Left ventricle myocardium inferior (tissue), 1 donor: ENCODE results near the gene MTNR1B. TPM values are rescaled to one million over a fixed set of nuclear protein-coding genes. Genes with fewer than 3 reads are reported as not detected.

Experiments
- DNase-seq: peaks from one replicate; pipeline ENCODE4 v3.0.0-alpha.2; 2020
- H3K27ac ChIP-seq: fragments of 200-600 bp; replicated peaks from 2 replicates; pipeline ENCODE4 v1.8.0; 2021
- H3K27me3 ChIP-seq: fragments of 200-600 bp; 2 replicates; pipeline ENCODE4 v1.8.0; 2021; ENCODE audit warnings: low read depth
- H3K36me3 ChIP-seq: fragments of 200-600 bp; 2 replicates; pipeline ENCODE4 v1.8.0; 2021
- H3K4me1 ChIP-seq: fragments of 200-600 bp; 2 replicates; pipeline ENCODE4 v1.8.0; 2021
- H3K4me3 ChIP-seq: fragments of 200-600 bp; 2 replicates; pipeline ENCODE4 v1.8.0; 2021; ENCODE audit warnings: mild to moderate bottlenecking, moderate library complexity
- H3K9me3 ChIP-seq: fragments of 200-600 bp; replicated peaks from 2 replicates; pipeline ENCODE4 v1.8.0; 2021
- intact Hi-C: fragments of 100-400 bp; cut with micrococcal nuclease; formaldehyde crosslinking; loops from one replicate; pipeline ENCODE4 v1.11.0; 2022
- total RNA-seq: library from RNA; stranded (reverse); fragmentation: NEBNext Ultra II Directional; extraction: Animal tissue kit (Norgen Biotek cat#: 25700); gene quantifications from one replicate; pipeline ENCODE4 v1.2.1, GENCODE V29; 2021
- TF ChIP-seq, protein P1 (sequence below): fragments of 200-600 bp; IDR thresholded peaks from 2 replicates; pipeline ENCODE4 v1.8.0; 2021; ENCODE audit warnings: antibody characterized with exemption, mild to moderate bottlenecking, borderline replicate concordance
- donor health status: DM: no; HTN: yes; CAD: no; lungs with severe emphysema.

The MTNR1B gene
- total RNA-seq, 1 donor from 2014 or later = not detected

DNA sequence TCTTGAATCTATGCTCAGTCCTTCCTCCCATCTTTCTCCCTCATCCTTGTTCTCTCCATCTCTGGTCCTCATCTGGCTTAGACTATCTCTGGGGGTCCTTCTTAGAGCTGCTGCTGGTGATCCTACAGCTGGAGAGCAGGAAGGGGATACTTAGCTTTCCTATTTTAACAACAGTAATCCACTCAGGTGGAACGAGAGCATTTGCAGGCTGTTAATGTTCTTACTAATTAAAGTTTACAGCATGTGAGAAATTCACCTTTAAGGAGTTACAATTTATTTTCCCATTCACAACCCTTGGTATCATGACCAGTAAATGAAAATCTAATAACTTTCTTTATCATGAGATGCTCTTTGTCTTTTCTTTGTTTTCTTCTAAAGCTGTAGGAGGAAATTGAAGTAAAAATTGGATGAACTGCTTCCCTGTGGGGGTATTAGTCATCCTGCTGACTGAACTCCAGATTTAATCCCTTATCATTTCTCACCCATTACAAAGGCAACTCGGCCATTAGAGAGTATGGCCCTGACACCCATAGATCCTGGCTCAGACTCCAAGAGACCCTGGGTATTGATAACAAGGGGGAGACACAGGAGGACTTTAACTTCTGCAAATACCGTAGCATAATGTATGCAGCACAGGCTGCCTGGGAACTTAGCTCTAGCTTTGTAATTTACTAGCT, 37.6 kb upstream of the MTNR1B start:
- TF ChIP-seq, protein P1, sequence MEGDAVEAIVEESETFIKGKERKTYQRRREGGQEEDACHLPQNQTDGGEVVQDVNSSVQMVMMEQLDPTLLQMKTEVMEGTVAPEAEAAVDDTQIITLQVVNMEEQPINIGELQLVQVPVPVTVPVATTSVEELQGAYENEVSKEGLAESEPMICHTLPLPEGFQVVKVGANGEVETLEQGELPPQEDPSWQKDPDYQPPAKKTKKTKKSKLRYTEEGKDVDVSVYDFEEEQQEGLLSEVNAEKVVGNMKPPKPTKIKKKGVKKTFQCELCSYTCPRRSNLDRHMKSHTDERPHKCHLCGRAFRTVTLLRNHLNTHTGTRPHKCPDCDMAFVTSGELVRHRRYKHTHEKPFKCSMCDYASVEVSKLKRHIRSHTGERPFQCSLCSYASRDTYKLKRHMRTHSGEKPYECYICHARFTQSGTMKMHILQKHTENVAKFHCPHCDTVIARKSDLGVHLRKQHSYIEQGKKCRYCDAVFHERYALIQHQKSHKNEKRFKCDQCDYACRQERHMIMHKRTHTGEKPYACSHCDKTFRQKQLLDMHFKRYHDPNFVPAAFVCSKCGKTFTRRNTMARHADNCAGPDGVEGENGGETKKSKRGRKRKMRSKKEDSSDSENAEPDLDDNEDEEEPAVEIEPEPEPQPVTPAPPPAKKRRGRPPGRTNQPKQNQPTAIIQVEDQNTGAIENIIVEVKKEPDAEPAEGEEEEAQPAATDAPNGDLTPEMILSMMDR = no peak

DNA sequence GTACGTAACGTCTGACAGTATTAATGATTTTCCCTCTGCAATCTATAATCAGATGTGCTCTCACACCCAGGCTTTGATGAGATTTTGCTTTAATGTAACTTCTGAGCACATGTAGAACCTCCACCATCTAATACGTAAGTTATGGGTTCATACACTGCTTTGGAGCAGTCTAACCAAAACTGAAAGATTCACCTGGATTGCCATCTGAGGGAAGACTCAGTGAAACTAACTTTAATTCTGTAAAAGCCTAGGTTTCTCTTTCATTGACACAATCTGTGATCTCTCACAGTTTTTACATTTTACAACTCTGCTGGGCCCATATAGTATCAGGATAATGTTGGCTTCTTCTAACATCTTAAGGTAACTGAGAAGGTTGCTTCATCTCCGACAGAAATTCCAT, 30.1 kb upstream of the MTNR1B start:
- intact Hi-C loops = no loop called here
- Histone ChIP-seq H3K4me1 (no peaks in the 10 kb centered on the region), H3K36me3 (no peaks in the 10 kb centered on the region), H3K9me3 (peaks cover 3% of the 10 kb centered on the region), H3K27ac (no peak overlapping the region), H3K4me3 (no peak overlapping the region), H3K27me3 (peaks cover 16% of the 10 kb centered on the region)
- DNase-seq = no peak
- TF ChIP-seq, protein P1 = no peak

More for the DNA sequence above, 37.6 kb upstream of the MTNR1B start:
- no peak for DNase-seq
- Histone ChIP-seq H3K9me3 (no peaks in the 10 kb centered on the region), H3K36me3 (no peaks in the 10 kb centered on the region), H3K4me3 (no peak overlapping the region), H3K4me1 (no peaks in the 10 kb centered on the region), H3K27me3 (peaks cover 7% of the 10 kb centered on the region), H3K27ac (no peak overlapping the region)
- intact Hi-C loops = no loop called here

DNA sequence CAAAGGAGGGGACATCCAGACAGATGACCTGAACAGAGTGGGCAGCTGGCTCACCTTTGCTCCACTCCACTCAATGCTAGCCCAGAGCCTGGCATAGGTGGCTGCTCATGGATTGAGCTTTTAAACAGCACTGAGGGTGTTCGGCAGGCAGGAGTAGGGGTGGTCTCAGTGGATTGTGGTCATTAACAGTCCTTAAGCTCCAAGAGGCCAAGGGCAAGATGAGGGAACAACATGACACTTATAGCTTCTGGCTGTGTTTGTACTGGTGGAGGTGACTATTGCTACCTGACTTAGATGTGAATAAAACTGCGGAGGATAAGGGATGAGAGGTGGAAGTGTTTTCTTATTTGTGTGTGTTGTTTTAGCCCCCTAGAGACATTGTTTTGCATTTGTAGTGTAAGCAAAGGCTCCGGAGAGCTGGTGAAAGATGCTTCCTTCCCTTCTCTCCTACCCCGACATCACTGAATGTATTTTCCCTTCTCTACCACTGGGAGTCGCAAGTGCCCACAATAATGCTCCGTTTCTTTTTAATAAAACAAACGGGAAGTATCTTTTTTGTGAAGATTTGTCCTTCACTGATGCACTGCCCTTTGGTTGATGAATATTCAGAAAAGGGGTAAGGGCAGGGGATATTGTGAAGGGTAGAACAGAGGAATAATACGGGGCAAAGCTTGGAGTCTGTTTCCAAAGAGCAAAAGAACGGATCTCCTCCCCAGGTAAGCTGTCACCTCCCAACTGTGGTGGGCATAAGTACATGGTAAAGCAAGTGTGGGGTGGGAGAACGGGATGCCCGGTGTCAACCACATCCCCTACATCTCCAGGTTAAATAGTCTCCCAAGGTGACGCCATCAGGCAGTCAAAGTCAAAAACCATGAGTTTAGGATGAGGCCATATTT, 27.5 kb upstream of the MTNR1B start:
- no peaks in the 10 kb centered on the region for H3K4me1 ChIP-seq
- H3K4me3 ChIP-seq = no peak overlapping the region
- TF ChIP-seq, protein P1 = peak; percentile 61
- H3K27ac ChIP-seq = no peak overlapping the region
- peaks cover 9% of the 10 kb centered on the region for H3K9me3 ChIP-seq
- no peak for DNase-seq
- intact Hi-C loops = loop anchor here (10.0 kb wide), 1 partner anchor 273 kb away; no protein-coding TSS in a partner anchor
- H3K27me3 ChIP-seq = peaks cover 16% of the 10 kb centered on the region
- H3K36me3 ChIP-seq = no peaks in the 10 kb centered on the region

DNA sequence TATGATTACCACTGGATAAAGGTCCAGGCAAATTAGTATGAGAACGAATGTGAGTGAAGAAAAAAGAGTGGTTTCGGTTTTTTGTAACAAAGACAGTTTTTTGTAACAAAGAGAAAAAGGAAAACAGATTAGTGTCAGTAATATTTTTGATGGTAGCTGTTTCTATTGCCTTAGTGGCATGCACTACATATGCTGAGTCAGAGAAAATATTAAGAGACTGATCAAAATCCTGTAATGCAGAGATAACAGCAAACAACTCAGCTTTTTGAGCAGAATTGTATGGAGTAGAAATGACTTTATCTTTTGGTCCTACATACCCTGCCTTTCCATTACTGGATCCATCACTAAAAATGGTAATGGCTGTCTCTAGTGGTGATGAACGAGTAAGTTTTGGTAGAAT, 22.7 kb upstream of the MTNR1B start:
- Histone ChIP-seq H3K4me3 (no peak overlapping the region), H3K36me3 (no peaks in the 10 kb centered on the region), H3K27me3 (peaks cover 24% of the 10 kb centered on the region), H3K4me1 (no peaks in the 10 kb centered on the region), H3K27ac (no peak overlapping the region), H3K9me3 (peaks cover 27% of the 10 kb centered on the region)
- intact Hi-C loops = loop anchor here (10.0 kb wide), 1 partner anchor 268 kb away; no protein-coding TSS in a partner anchor
- no peak for DNase-seq
- TF ChIP-seq, protein P1 = no peak

DNA sequence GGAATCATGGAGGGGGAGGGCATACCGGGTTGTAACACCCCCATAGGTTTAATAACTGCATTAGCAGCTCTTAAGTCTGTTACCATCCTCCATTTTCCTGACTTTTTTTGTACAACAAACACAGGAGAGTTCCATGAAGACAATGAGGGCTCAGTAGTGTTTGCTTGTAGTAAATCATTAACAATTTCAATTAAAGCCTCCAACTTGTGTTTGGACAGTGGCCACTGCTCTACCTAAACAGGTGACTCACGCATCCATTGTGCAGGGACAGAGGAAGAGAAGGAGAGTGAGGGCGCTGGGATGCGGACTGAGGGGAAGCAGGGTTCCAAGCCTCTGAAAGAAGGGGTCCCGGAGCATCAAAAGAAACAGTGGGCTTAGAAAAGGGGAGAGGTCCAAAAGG, 21.3 kb upstream of the MTNR1B start:
- DNase-seq = no peak
- H3K4me1 ChIP-seq = no peaks in the 10 kb centered on the region
- peaks cover 19% of the 10 kb centered on the region for H3K27me3 ChIP-seq
- H3K4me3 ChIP-seq = no peak overlapping the region
- TF ChIP-seq, protein P1 = no peak
- H3K36me3 ChIP-seq = no peaks in the 10 kb centered on the region
- H3K27ac ChIP-seq = no peak overlapping the region
- intact Hi-C loops = loop anchor here (10.0 kb wide), 1 partner anchor 267 kb away; no protein-coding TSS in a partner anchor
- H3K9me3 ChIP-seq = peaks cover 27% of the 10 kb centered on the region
